ENCODE results near the gene SPAAR.

DNA sequence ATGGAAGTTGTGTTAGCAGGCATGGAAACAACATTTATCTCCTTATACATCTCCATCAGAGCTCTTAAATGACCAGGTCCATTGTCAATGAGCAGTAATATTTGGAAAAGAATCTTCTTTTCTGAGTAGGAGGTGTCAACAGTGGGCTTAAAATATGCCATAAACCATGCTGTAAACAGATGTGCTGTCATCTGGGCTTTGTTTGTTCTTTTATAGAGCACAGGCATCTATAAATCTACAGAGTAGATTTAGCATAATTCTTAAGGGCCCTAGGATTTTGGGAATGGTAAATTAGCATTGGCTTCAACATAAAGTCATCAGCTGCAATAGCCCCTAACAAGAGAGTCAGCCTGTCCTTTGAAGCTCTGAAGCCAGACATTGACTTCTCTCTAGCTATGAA, 11.0 kb upstream of the SPAAR start:
- TF ChIP-seq, protein P1, sequence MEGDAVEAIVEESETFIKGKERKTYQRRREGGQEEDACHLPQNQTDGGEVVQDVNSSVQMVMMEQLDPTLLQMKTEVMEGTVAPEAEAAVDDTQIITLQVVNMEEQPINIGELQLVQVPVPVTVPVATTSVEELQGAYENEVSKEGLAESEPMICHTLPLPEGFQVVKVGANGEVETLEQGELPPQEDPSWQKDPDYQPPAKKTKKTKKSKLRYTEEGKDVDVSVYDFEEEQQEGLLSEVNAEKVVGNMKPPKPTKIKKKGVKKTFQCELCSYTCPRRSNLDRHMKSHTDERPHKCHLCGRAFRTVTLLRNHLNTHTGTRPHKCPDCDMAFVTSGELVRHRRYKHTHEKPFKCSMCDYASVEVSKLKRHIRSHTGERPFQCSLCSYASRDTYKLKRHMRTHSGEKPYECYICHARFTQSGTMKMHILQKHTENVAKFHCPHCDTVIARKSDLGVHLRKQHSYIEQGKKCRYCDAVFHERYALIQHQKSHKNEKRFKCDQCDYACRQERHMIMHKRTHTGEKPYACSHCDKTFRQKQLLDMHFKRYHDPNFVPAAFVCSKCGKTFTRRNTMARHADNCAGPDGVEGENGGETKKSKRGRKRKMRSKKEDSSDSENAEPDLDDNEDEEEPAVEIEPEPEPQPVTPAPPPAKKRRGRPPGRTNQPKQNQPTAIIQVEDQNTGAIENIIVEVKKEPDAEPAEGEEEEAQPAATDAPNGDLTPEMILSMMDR (optimal IDR thresholded peaks at IDR 0.05 in 1 of 3, IDR thresholded peaks at IDR 0.05 in 1 of 3, conservative IDR thresholded peaks at IDR 0.05 in 1 of 3; ENCODE audit: extremely low read depth in 1 of 3, insufficient read depth in 2 of 3, low read length in 3 of 3), result no peak
- no peak for TF ChIP-seq EZH2 (IDR thresholded peaks at IDR 0.05; ENCODE audit: low read length)
